HAP-1 (cell line): ENCODE results near the gene RBM20.
"Not testable (repeated sequence)": the region's sequence is repeated elsewhere in the genome, so short reads cannot be mapped to it uniquely, and the experiment has no call there.

Source experiments
- DNase-seq, 2 experiments: peaks; one replicate each; pipeline ENCODE4 v3.0.0-alpha.2; 2016 to 2020; ENCODE audit warnings: low spot score in 2 of 2
- H3K27me3 ChIP-seq: fragments of 250-450 bp; sonication (Bioruptor Pico); 2 replicates; pipeline ENCODE4 v1.5.1; 2020; ENCODE audit warnings: low read depth, mild to moderate bottlenecking, moderate library complexity
- H3K36me3 ChIP-seq: fragments of 250-450 bp; sonication (Bioruptor Pico); replicated peaks from 2 replicates; pipeline ENCODE4 v1.5.1; 2020; ENCODE audit warnings: mild to moderate bottlenecking
- H3K4me1 ChIP-seq: fragments of 250-450 bp; sonication (Bioruptor Pico); 2 replicates; pipeline ENCODE4 v1.5.1; 2020; ENCODE audit warnings: mild to moderate bottlenecking
- H3K4me3 ChIP-seq: fragments of 250-450 bp; sonication (Bioruptor Pico); 2 replicates; pipeline ENCODE4 v1.5.1; 2020; ENCODE audit warnings: mild to moderate bottlenecking, moderate library complexity
- H3K9me3 ChIP-seq: fragments of 250-450 bp; sonication (Bioruptor Pico); 2 replicates; pipeline ENCODE4 v1.5.1; 2020; ENCODE audit warnings: mild to moderate bottlenecking, moderate library complexity
- in situ Hi-C: fragments of 300-500 bp; cut with MboI; formaldehyde crosslinking; loops from 3 replicates; pipeline ENCODE4 v1.14.3; 2020; ENCODE audit warnings: low sequenced_read_pairs, inconsistent platforms, mixed read lengths

Gene RBM20

DNA sequence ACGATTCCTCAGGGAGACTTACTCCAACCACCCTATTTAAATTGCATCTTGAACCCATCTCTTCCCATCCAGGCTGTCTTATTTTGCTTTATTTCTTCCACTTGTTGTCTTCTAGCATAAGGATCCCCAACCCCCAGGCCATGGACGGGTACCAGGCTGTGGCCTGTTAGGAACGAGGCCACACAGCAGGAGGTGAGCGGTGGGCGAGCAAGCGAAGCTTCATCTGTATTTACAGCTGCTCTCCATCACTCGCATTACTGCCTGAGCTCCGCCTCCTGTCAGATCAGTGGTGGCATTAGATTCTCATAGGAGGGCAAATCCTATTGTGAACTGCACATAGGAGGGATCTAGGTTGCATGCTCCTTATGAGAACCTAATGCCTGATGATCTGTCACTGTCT is 16.2 kb downstream of the RBM20 start:
- DNase-seq, H3K27me3 ChIP-seq, H3K4me3 ChIP-seq, H3K9me3 ChIP-seq, H3K36me3 ChIP-seq, in situ Hi-C loops: not testable (repeated sequence)
- H3K4me1 ChIP-seq = peaks cover 11% of the 10 kb centered on the region

DNA sequence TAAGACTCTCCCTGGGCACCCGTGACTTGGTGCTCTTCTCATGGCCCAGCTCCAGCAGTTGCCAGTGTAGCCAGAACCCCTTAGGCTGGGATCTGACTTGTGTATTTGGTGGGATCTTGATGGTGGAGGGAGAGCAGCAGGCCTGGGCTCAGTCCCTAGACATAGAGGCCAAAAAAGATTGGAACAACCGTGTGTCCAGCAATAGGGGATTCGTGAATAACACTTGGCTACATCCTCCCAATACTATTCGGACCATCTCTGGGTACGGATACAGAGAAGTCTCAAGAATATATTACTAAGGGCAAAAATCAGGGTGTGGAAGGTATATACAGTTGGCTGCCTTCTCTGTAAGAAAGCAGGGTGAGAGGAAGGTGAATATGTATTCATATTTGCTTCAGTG is 17.2 kb downstream of the RBM20 start:
- no peaks in the 10 kb centered on the region for H3K27me3 ChIP-seq
- in situ Hi-C loops = no loop called here
- peaks cover 16% of the 10 kb centered on the region for H3K4me1 ChIP-seq
- no peak for DNase-seq
- no peaks in the 10 kb centered on the region for H3K9me3 ChIP-seq
- no peak overlapping the region for H3K4me3 ChIP-seq
- H3K36me3 ChIP-seq = no peaks in the 10 kb centered on the region

DNA sequence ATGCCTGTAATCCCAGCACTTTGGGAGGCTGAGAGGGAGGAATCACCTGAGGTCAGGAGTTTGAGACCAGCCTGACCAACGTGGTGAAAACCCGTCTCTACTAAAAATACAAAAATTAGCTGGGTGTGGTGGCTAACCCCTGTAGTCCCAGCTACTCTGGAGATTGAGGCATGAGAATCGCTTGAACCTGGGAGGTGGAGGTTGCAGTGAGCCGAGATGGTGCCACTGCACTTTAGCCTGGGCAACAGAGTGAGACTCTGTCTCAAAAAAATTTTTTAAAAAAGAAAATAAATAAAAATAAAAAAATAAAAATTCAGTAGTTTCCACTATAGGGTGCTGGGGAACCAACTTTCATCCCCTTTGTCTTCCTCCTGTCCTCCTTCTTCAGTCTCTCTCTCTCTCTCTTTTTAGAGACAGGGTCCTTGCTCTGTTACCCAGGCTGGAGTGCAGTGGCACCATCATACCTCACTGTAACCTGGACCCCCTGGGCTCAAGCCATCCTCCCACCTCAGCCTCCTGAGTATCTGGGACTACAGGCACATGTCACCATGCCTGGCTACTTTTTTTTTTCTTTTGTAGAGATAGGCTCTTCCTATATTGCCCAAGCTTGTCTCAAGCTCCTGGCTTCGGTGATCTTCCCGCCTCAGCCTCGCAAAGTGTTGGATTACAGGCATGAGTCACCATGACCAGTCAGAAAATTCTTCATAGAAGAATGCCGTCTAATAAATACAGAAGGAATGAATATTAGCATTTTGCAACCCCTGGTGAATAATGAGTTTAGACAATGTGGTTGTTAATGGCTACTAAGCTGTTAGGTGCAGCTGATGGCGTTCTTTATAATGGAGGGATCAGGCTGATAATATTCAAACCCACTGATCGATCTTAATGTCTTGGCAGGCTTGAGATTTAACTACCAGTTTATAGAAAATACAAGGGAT is 20.6 kb downstream of the RBM20 start:
- H3K36me3 ChIP-seq = no peaks in the 10 kb centered on the region
- peak; percentile 71 to 89 for DNase-seq

DNA sequence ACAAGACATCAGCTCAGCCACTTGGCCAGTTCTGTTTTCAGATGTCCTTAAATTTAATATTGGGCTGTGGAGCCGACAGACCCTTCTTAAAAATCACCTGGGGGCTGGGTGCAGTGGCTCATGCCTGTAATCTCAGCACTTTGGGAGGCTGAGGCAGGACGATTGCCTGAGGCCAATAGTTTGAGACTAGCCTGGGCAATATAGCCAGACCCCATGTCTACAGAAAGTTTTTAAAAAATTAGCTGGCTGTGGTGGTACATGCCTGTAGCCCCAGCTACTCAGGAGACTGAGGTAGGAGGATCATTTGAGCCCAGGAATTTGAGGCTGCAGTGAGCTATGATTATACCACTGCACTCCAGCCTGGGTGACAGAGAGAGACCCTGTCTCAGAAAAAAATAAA is 22.1 kb downstream of the RBM20 start:
- H3K4me3 ChIP-seq, in situ Hi-C loops, DNase-seq, H3K9me3 ChIP-seq, H3K36me3 ChIP-seq, H3K27me3 ChIP-seq: not testable (repeated sequence)
- peaks cover 52% of the 10 kb centered on the region for H3K4me1 ChIP-seq

More for the DNA sequence above, 20.6 kb downstream of the RBM20 start:
- H3K27me3 ChIP-seq = no peaks in the 10 kb centered on the region
- H3K4me3 ChIP-seq = no peak overlapping the region
- in situ Hi-C loops = no loop called here
- H3K4me1 ChIP-seq = peaks cover 48% of the 10 kb centered on the region
- H3K9me3 ChIP-seq = no peaks in the 10 kb centered on the region

DNA sequence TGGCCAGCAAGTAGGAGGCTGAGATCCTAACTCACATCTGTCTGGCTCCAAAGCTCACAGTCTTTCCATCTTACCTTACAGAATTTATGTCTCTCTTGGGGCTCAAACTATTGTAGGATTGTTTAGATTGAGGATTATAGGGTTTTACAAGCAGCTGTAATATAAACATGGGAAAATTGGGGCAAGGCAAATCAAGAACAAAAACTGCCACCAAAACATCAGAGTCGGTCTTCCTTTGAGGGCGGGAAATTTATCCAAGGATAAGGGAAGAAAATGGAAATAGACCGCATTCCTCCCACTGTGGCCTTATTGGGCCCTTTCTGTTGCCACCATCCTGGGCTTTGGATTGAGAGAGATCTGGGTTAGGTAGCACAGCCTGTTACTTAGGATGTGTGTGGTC is 22.5 kb downstream of the RBM20 start:
- peak; percentile 50 to 83 for DNase-seq
- Histone ChIP-seq H3K4me3 (no peak overlapping the region), H3K27me3 (no peaks in the 10 kb centered on the region), H3K36me3 (no peaks in the 10 kb centered on the region), H3K9me3 (no peaks in the 10 kb centered on the region), H3K4me1 (peaks cover 53% of the 10 kb centered on the region)
- in situ Hi-C loops = no loop called here

DNA sequence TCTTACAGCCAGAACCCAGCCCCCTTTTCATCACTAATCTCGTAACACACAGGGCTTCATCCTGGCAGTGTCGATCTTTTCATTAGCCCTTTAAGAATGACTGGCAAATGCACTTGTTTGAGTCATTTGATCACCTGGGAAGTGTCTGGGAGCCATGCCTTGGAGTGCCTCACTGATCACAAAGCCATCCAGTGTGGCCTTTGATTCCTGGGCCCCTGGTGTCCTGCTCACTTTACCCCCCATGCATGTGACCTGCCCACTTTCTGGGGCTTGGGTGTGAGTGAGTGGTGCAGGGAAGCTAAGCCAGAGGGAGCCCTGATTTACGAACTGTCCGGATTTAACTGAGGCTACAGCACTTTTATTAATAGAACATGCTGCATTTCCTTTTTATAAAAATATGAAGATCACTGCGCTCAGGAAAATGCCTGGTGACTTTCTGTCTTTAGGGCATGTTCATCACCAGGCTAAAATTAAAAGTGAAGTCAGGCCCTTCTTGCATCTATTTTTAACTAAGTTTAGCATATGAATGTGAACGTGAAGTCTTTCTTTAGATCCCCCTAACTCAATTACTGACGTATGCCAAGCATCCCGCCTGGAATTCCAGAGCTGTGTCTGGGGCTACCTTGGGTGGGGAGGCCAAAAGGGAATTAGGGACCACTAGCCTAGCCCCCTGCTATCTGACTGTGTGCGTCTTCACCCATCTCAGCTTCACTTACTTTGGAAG is 23.6 kb downstream of the RBM20 start:
- H3K9me3 ChIP-seq = no peaks in the 10 kb centered on the region
- in situ Hi-C loops = no loop called here
- no peak overlapping the region for H3K4me3 ChIP-seq
- no peaks in the 10 kb centered on the region for H3K36me3 ChIP-seq
- no peaks in the 10 kb centered on the region; the same call in 1 of the 2 replicates for H3K27me3 ChIP-seq
- peaks cover 55% of the 10 kb centered on the region for H3K4me1 ChIP-seq
- DNase-seq = peak; percentile 55 to 82

DNA sequence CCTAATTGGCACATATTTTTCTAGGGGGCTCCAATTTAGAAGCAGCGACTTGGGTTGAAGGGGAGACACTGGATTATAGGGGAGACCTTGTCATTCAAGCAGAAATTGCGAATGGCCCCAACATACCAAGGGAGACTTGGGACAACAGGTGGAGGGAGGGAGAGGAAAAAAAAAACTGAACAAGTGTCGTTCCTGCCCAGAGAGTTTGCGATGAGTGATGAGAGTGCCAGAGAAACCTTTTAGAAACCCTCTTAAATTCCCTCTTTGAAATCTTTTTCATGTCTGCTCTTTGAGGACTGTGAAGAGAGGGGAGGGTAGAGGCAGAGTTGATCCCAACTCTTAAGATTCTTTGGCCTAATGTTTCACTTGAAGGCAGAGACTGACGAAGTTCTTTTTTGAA is 24.3 kb downstream of the RBM20 start:
- Histone ChIP-seq H3K27me3 (no peaks in the 10 kb centered on the region; the same call in 1 of the 2 replicates), H3K4me1 (peaks cover 55% of the 10 kb centered on the region), H3K36me3 (no peaks in the 10 kb centered on the region), H3K4me3 (no peak overlapping the region), H3K9me3 (no peaks in the 10 kb centered on the region)
- in situ Hi-C loops = no loop called here
- no peak for DNase-seq

DNA sequence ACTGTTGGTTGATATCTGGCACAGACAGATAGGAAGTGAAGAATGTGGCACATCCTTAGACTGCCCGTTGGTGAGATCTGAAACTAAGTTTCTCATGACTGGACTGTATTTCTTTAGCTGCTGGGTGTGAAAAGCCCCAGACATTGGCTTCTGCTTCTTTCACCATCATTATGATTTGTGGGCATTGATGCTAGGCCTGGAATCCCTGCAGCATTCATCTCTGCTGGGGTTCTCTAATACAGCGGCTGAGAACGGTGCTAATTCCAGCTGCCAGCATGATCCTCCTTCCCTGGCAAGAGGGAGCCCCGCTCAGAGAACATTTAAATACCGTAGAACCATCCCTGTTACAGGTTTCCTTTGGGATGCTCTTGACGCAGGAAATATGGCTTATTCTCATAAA is 26.2 kb downstream of the RBM20 start:
- in situ Hi-C loops = no loop called here
- H3K27me3 ChIP-seq = peaks cover 3% of the 10 kb centered on the region; the same call in 1 of the 2 replicates
- H3K9me3 ChIP-seq = no peaks in the 10 kb centered on the region
- H3K4me1 ChIP-seq = peaks cover 47% of the 10 kb centered on the region
- no peak overlapping the region for H3K4me3 ChIP-seq
- DNase-seq = no peak
- H3K36me3 ChIP-seq = no peaks in the 10 kb centered on the region

DNA sequence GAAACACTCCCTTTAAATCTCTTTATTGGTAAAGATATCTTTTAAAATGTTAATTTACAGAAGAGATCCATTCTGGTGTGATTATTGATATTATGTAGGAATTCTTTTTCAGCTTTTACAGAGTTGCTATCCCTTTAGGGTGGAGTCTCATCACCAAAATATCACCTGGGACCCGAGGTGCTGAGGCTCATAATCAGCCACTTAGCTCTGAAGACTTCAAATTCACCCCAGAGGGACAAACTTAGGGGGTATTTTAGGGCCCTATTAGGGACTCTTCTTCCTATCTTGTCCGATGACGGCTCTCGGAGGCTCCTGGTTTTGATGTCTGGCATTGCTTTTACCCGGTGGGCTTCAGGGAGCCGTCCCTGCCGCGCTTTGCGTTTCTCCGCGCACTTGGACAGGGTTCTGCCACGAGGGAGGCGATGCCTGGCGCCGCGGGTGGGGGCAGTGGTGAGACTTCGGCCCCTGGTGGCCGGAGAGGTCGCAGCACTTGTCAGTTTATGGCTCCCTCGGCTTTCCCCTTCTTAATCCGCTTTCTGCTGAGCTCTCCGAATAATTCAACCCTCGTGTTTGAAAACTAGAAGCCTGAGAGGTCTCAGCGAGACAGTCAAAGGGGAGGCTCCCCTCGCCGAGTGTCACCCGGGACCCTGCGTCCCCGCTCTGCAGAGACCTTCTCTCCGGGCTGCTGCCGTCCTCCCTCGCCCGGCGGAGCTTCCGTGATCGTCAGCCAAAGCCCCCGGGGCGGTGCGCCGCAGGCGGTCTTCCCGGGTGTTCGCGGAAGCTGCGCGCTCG is 27.8 kb downstream of the RBM20 start:
- no peaks in the 10 kb centered on the region for H3K9me3 ChIP-seq
- peak overlapping the region; percentile 41 for H3K4me3 ChIP-seq
- peaks cover 3% of the 10 kb centered on the region; the same call in 1 of the 2 replicates for H3K27me3 ChIP-seq
- DNase-seq = peak; percentile 83 to 86
- H3K4me1 ChIP-seq = peaks cover 32% of the 10 kb centered on the region
- H3K36me3 ChIP-seq = no peaks in the 10 kb centered on the region
- in situ Hi-C loops = no loop called here

DNA sequence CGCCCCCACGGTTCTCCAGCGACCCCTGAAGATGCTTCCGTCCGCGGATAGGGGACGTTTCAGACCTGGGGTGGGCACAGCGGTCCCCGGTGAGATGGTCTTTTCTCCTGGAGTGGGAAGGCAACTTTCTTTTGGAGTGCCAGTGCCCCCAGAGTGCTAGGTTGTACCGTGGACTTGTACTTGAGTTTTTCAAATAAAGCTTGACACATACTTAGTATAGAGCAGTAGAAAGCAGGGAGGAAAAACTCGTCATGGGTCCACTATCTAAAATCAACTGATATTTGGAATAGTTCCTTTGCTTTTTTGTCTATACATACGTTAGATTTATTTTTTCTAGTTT is 28.4 kb downstream of the RBM20 start:
- H3K27me3 ChIP-seq = peaks cover 3% of the 10 kb centered on the region; the same call in 1 of the 2 replicates
- H3K4me3 ChIP-seq = peak overlapping the region; percentile 41
- H3K9me3 ChIP-seq = no peaks in the 10 kb centered on the region
- H3K4me1 ChIP-seq = peaks cover 26% of the 10 kb centered on the region
- in situ Hi-C loops = no loop called here
- H3K36me3 ChIP-seq = no peaks in the 10 kb centered on the region
- DNase-seq = no peak

DNA sequence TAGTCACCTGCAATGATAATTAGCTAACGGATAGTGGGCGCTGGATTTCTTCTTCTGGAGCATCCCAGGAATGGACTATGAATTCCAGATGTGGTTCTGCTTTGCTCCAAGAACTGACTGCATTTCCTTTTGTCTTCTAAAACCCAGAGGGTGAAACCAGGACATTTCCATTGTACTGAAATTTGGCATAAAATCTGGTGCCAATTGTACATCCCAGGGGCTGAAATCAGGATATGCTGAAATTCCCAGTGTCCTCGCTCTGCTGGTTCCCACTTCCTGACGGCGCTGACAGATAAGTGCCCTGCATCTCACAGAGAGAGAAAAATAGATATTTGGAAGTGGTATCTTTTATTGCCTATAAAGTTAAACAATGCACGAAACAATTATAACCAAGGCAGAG is 31.9 kb downstream of the RBM20 start:
- no peak for DNase-seq
- in situ Hi-C loops = loop anchor here (5.0 kb wide), 1 partner anchor 49 kb away; no protein-coding TSS in a partner anchor
- H3K27me3 ChIP-seq = peaks cover 3% of the 10 kb centered on the region; the same call in 1 of the 2 replicates

DNA sequence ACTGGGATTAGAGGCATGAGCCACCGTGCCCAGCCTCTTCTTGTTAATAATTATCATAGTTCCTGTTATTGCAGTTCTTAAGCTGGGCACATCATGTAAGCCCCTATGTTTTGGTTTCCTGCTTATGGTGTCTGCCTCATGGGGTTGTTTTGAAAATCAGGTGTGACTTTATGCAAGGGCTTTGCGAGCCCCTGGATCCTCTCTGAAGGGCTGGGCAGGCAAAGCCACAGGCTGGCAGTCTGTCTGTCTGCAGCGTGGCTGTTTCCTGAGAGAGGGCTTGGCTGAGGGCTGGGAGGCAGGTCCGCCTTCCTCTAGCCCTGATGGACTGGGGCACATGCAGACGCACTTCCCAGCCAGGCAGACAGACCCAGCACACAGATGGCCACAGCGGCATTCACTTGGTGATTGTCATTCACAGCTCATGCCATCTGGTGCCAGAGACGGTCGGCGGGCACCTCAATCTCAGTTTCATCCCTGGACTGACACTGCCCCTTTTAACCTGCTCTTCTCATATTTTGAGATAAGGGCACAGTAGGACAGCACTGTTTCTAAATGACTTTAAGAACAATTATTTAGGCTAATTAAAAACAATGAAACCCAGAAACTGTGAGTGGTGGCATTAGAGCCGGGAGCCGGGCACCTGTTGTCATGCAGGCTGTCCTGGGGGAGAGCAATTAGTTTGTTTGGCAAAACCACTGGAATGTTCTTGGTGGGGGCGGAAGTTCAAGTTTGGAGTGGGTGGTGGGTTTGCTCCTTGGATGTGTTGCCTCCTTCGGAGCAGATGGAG is 35.5 kb downstream of the RBM20 start:
- Histone ChIP-seq H3K27me3 (0 out of 2 replicates have a peak, but pooled peaks cover under 1% of the 10 kb centered on the region), H3K4me1 (peaks cover 5% of the 10 kb centered on the region; the same call in 1 of the 2 replicates), H3K9me3 (no peaks in the 10 kb centered on the region), H3K4me3 (no peak overlapping the region), H3K36me3 (no peaks in the 10 kb centered on the region)
- DNase-seq = no peak
- in situ Hi-C loops = loop anchor here (5.0 kb wide), 1 partner anchor 52 kb away; no protein-coding TSS in a partner anchor

More for the DNA sequence above, 31.9 kb downstream of the RBM20 start:
- Histone ChIP-seq H3K4me1 (peaks cover 3% of the 10 kb centered on the region; the same call in 1 of the 2 replicates), H3K36me3 (no peaks in the 10 kb centered on the region), H3K9me3 (no peaks in the 10 kb centered on the region), H3K4me3 (no peak overlapping the region)
